GM19324 (cell line): ENCODE data around the gene NCOA7.
"Not testable (repeated sequence)": the region's sequence is repeated elsewhere in the genome, so short reads cannot be mapped to it uniquely, and the experiment has no call there.

ENCODE experiments used
- ATAC-seq: cut with Tn5 transposase; IDR thresholded peaks from one replicate; pipeline ENCODE4 v1.9.1; 2021; ENCODE audit warnings: mild to moderate bottlenecking, moderate library complexity; ENCODE audit not compliant: unreplicated experiment, low FRiP score

NCOA7 gene

DNA sequence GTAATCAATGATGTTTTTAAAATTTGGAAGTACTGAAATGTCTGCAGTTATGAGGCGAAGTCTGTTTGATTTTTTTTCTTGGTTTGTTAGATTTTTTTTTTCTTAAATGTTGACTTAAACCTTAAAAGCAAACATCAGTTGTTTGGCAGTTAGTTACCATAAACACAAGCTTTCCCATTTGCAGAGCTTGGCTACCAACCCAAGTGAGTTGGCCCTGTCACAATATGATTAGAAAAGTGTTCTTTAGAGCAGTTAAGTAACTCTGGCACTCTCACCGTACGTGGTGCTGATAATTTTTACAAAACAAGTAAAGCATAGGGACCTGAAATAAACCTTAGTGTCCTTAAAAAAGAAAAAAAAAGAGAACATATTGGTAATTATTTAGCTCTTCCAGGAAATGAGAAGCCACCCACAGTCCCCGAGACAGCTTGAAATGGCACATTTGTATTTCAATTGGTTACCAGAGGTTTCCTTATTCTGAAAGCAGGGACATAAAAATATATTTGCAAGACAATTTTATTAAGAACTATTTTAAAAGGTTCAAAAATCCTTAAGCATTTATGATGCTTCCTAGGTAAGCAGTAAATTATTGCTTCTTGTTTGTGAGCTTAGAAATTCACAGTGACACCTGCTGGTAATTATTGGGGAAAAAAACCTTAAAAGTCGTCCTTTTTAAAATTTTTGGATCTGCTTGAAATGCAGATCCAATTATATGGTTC, 37.4 kb upstream of the NCOA7 start:
- no peak for ATAC-seq

DNA sequence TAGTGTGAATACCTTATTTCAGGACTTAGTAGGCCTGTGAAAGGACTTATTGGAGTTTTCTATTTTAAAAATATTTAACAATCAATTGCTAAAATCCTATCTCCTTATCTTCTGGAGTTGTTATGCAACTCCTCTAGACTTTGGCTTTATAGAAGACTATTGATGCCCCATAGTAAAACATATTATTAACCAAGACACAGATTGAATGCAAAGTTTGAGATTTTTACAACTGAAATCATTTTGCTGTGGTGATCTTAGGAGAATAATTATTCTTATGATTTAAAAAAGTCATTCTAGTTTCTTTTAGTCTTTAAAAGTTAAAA, 36.9 kb upstream of the NCOA7 start:
- ATAC-seq, result no peak

DNA sequence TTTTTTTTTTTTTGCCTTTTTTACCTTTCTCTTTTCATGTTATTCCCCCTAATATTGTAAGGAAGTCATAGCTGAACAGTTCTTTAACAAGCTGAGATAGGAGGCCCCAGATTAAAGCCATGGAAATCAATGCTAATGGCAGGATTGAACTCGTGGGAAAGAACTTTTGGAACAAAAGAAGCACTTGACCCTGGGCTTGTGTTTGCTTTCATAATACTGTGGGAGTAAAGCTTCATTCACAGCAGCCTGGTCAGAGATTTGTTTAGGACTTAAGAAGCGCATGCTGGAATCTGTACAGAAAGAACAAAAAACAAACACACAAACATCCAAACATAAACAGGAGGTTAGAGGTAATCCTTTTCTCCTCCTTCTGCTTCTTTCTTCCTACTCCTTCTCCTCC, 36.2 kb upstream of the NCOA7 start:
- ATAC-seq, result no peak

DNA sequence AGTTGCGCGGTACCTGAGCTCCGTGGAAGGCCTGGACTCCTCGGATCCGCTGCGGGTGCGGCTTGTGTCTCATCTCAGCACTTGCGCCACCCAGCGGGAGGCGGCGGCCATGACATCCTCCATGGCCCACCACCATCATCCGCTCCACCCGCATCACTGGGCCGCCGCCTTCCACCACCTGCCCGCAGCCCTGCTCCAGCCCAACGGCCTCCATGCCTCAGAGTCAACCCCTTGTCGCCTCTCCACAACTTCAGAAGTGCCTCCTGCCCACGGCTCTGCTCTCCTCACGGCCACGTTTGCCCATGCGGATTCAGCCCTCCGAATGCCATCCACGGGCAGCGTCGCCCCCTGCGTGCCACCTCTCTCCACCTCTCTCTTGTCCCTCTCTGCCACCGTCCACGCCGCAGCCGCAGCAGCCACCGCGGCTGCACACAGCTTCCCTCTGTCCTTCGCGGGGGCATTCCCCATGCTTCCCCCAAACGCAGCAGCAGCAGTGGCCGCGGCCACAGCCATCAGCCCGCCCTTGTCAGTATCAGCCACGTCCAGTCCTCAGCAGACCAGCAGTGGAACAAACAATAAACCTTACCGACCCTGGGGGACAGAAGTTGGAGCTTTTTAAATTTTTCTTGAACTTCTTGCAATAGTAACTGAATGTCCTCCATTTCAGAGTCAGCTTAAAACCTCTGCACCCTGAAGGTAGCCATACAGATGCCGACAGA, 31.4 kb upstream of the NCOA7 start:
- no peak for ATAC-seq

DNA sequence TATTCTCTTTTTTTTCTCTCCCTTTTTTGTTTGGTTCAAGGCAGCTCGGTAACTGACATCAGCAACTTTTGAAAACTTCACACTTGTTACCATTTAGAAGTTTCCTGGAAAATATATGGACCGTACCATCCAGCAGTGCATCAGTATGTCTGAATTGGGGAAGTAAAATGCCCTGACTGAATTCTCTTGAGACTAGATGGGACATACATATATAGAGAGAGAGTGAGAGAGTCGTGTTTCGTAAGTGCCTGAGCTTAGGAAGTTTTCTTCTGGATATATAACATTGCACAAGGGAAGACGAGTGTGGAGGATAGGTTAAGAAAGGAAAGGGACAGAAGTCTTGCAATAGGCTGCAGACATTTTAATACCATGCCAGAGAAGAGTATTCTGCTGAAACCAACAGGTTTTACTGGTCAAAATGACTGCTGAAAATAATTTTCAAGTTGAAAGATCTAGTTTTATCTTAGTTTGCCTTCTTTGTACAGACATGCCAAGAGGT, 30.8 kb upstream of the NCOA7 start:
- ATAC-seq, result no peak

DNA sequence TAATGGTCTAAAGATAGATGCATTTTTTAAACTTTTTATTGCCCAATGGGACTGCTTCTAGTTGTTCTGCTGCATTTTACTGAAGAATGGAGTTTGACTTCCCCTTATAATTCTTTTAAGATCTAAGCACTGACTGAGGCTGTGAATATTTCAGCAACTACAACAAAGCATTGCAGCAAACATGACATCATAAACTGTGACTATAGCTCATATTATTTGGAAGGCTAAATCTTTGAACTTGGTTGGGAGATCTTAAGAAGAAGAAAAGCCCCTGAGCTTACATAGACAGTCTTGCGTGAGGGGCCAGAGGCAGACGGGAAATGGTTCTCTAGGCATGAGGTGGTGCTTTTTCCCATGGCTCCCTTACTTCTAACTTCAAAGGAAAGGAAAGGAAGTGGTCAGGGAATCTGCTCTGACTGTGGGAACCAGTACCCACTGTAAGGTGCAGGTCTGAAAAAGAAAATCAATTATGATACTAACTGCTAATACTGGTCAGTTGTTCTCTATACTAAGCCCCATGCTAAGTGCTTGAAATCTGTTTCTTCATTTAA, 26.6 kb upstream of the NCOA7 start:
- ATAC-seq, result no peak

DNA sequence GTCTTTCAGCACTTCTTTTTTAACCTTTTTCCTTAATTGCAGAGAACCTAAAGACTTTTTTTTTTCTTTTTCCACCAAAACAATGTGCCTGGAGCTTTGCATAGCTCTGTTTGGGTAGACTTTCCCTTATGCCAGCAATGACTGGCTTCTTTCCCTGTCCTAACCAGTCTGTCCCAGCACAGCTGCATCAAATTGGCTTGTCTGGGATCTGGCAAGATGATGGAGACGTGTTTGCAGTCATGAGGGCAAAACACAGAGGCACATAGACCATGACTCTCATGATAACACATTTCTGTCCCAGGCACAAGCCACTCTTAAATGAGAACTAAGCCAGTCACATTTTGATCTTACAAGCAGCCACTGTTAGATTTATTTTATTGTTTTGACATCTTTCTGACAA, 24.8 kb upstream of the NCOA7 start:
- ATAC-seq, result no peak

DNA sequence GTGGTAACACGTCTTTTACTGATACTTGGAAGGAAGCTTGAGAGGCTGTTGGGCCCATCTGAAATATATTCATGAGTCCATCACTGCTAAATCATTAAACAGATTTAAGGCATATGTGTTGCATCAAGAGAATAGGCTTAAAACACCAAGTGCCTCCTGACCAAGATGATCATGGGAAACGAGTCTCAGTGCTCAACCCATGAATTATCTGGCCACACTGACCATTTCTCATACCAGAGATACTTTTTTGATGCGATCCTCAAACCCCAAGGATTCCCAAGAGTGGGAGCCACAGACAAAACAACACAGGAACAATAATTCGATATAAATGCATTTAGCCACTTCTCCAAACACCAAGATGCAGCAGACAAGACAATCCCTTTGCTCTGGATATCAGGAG, 24.1 kb upstream of the NCOA7 start:
- ATAC-seq, result no peak

DNA sequence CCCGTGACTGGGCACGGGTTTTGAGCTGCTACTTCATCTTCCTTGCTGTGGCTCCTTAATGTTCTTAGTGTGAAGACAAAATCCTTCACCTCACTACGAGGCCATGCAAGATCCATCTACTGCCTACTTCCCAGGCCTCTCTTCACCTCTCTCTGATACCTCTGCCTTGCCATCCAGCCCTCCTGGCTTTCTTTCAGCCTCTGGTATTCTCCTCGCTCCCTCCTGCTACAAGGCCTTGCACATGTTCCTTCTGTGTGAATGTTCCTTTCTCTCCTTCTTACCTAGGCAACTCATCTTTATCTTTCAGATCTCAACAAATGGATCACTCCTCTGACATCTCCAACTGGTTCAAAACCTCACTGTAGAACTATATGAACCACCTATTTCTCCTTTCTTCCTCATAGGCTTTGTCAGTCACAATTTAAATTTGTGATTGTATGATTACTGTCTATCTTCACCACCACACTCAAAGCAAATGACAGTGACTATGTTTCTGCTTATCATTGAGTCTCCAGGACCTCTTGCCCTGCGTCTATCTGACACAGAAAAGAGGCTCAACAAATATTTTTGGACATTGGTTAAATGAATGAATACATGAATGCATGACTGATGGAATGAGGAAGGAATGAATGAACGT, 21.5 kb upstream of the NCOA7 start:
- no peak for ATAC-seq

DNA sequence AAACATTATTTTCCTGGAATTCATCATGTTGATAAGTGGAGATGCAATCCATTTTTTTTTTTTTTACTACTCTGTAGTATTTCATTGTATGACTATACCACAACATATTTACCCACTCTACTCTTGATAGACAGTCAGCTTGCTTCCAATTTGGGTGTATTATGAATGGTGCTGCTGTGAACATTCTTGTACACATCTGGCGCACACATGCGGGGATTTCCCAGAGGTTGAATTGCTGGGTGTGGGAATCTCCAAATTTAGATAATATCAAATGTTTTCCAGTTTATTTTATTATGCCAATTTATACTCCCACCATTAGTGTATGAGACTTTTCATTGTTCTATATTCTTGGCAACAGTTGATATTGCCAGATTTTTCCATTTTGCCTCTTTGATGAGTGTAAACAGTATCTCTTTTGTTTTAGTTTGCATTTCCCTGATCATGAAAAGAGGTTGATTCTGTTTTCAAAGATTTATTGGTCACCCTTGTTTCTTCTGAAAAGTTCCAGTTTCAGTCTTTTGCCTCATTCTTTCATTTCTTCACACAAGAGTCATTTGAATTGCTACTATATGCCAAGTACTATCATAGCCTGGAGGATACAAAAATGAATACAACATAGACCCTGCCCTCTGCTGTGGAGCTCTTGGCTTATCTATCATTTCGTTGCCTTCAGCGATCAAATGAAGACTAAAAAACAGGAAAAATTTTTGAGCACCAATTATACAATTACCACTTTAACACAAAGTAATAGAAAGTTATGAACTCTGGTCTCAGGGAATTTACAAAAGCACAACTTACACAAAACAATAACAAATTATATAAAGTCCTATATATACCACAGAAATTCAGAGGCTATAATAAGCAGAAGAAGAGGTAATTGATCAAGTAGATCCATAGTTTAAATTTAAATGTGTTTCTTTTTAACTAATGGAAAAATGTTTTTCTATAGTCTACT, 17.1 kb upstream of the NCOA7 start:
- ATAC-seq, result no peak

DNA sequence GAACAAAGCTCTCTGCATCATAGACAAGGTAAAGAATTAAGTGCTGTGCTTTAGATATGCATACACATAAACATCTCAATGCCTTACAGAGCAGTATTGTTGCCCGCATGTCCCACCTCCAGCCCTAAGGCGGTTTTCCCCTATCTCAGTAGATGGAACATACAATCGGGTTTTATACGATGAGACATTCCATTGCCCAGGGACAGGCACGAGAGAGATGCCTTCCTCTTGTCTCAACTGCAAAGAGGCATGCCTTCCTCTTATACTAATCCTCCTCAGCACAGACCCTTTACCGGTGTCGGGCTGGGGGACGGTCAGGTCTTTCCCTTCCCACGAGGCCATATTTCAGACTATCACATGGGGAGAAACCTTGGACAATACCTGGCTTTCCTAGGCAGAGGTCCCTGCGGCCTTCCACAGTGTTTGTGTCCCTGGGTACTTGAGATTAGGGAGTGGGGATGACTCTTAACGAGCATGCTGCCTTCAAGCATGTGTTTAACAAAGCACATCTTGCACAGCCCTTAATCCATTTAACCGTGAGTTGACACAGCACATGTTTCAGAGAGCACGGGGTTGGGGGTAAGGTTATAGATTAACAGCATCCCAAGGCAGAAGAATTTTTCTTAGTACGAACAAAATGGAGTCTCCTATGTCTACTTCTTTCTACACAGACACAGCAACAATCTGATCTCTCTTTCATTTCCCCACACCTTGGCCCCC, 14.5 kb upstream of the NCOA7 start:
- not testable (repeated sequence) for ATAC-seq

DNA sequence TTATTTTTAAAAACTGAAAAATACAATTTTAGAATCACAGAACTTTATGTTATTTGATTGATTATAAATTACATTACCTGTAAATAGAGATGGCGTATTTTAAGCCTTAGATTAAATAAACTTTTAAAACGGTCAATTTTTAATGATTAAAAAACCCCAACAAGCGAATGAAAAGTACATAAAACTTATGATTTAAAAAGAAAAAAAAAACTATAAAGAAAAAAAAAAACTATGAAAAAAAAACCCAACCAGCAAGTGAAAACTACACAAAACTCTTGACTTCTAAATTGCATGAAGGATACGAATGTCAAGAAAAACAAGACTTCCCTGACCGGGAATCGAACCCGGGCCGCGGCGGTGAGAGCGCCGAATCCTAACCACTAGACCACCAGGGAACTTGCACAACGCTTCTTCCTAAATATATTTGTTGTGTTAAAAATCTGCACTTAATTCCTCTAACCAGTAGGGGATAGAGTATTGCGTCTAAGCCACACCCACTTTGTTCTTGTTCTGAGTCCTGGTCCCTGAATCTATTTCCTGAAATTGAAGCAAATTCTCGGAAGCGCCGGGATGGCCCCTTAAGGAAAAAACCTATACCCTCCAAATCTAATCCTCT, 10.7 kb upstream of the NCOA7 start:
- peak; percentile 82 for ATAC-seq

DNA sequence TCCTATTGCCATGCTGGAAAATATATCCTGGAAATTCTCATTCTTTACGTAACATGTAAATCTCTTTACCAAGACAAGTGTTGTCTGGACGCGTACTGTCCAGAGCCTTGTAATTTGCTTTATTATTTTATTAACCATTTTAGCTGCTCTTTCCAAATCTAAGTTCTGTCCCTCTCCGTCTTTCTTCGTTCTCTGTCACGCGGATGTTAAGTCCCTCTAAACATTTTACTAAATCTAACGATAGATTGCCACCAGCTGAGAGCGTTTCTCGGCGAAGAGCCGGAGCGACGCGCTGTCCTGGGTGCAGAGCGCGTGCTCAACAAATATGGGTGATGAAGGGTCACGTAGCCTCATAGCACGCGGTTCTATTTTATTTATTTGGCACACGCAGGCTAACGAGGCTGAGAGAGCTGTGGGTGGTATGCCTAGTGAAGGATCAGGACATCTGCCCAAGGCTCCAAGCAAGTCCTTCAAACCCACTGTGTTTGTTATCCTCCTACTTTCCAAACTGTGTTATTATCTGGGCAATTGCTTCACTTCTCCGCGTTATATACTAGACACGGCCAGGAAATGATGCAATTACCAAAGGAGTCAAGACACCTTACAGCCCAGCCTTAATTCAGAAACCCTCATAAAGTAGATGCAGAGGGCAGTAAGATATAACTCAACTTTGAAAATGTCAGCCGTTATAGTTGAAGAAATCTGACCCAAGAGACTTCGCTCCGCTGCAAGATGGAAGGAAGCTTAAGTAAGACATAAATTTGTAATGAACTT, 10.0 kb upstream of the NCOA7 start:
- ATAC-seq, result peak; percentile 86

DNA sequence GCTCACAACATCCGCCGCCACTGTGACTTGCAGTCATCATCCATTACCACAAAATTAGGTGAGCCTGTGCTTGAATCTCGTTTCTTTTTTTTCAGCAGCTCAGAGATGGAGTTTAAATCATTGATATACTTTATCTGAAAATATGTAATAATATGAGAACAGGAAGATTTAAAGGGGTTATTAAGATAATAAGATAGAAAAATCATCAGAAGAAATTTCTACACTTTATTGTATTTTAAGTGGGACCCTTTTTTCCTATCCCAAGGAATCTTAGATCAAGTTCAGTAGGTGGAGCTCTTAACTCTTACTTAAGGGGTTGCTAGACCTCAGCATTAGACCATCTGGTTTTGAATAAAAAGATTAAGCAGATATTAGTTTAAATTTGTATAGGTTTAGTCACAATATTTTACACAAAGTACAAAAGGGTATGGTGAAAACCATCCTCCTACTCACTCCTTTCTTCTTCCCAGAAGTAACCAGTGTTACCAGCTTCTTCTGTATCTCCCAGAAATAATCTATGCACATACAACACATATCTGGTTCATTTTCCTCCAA, 9.4 kb upstream of the NCOA7 start:
- ATAC-seq, result peak; percentile 34

DNA sequence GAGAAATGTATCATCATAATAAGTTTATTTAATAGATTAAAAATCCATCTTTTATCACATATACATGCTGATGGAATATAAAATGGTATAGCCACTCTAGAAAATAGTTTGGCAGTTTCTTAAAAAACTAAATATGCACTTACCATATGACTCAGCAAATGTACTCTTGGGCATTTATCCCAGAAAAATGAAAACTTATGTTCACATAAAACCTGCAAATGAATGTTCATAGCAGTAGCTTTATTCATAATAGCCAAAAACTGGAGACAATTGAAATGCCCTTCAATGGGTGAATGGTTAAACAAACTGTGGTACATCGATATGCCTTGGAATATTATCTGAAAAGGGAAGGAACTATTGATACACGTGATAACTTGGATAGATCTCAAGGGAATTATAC, 6.4 kb upstream of the NCOA7 start:
- no peak for ATAC-seq

DNA sequence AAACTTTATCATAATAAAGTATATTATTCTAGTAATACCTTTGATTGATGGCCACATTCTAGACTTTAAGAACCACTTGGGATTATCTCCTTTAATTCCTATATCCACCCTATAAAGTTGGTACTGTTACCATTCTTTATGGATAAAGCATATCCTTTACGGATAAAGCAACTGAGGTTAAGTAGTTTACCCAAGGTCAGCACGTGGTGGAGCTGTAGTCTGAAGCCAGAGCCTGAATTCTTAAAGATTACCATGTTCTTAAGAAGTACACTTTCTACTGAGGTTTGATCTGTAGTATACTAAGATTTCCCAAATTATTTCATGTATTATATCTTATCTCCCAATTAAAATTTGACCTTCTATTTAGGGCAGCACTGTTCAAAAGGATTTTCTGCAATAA, 3.0 kb upstream of the NCOA7 start:
- ATAC-seq, result no peak

DNA sequence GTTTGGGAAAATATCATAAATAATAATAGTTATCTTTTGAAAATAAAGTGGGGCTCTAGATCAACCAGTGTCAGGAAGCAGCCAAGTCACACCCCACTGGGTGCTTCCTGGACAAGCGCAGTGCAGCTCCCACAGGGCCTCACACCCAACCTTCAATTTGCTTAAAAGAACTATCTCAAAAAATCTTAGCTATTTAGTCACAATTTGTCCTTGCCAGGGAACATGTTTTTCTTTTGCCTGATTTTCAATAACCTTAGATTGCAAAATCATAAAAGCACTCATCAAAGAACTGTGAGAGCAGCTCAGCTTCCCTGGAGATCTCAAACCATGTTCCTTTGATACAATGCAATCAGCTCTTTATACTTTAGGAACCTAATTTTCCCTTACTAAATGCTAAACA, 1.6 kb upstream of the NCOA7 start:
- no peak for ATAC-seq
